OCI-LY1 (cell line): ENCODE results near the gene ANTXR1.

ENCODE experiments used
- H2AFZ ChIP-seq: fragments of 200-600 bp; sonication (generic), shearing (Covaris generic); 2 replicates; pipeline ENCODE4 v1.6.0; 2014; ENCODE audit warnings: antibody characterized with exemption, mild to moderate bottlenecking, low read length
- H3F3A ChIP-seq: fragments of 200-600 bp; sonication (generic), shearing (Covaris generic); 2 replicates; pipeline ENCODE4 v1.6.0; 2014; ENCODE audit warnings: mild to moderate bottlenecking, antibody characterized with exemption, low read length, moderate library complexity; ENCODE audit not compliant: insufficient read depth
- H3K27ac ChIP-seq: fragments of 200-600 bp; sonication (generic); 2 replicates; pipeline ENCODE4 v1.5.1; 2014; ENCODE audit warnings: low read length, mixed run types, mild to moderate bottlenecking, low read depth; ENCODE audit not compliant: poor library complexity, severe bottlenecking
- H3K27me3 ChIP-seq: fragments of 200-600 bp; sonication (generic); 2 replicates; pipeline ENCODE4 v1.6.0; 2014; ENCODE audit warnings: antibody characterized with exemption, mild to moderate bottlenecking, low read length, moderate library complexity; ENCODE audit not compliant: insufficient read depth
- H3K36me3 ChIP-seq: fragments of 200-600 bp; sonication (generic); 2 replicates; pipeline ENCODE4 v1.6.1; 2014; ENCODE audit warnings: mild to moderate bottlenecking, antibody characterized with exemption, low read length, moderate library complexity, mixed read lengths; ENCODE audit not compliant: insufficient read depth
- H3K4me1 ChIP-seq: fragments of 200-600 bp; sonication (generic); 2 replicates; pipeline ENCODE4 v1.5.1; 2014; ENCODE audit warnings: mild to moderate bottlenecking, low read length, moderate library complexity; ENCODE audit not compliant: insufficient read depth, severe bottlenecking
- H3K4me2 ChIP-seq: fragments of 200-600 bp; sonication (generic), shearing (Covaris generic); 2 replicates; pipeline ENCODE4 v1.6.1; 2014; ENCODE audit warnings: low read length
- H3K4me3 ChIP-seq: fragments of 200-600 bp; sonication (generic); 2 replicates; pipeline ENCODE4 v1.5.1; 2014; ENCODE audit warnings: low read length, low read depth, mild to moderate bottlenecking, mixed read lengths; ENCODE audit not compliant: poor library complexity, severe bottlenecking
- H3K79me2 ChIP-seq: fragments of 200-600 bp; shearing (Covaris generic); 2 replicates; pipeline ENCODE4 v1.6.1; 2016; ENCODE audit warnings: mixed run types, low read length, mixed read lengths; ENCODE audit not compliant: insufficient read depth
- H3K9ac ChIP-seq: fragments of 200-600 bp; sonication (generic), shearing (Covaris generic); 2 replicates; pipeline ENCODE4 v1.6.1; 2014; ENCODE audit warnings: mild to moderate bottlenecking, low read length, mixed read lengths
- H3K9me2 ChIP-seq: fragments of 200-600 bp; sonication (generic), shearing (Covaris generic); 2 replicates; pipeline ENCODE4 v1.6.1; 2014; ENCODE audit warnings: low read depth, mild to moderate bottlenecking, low read length, mixed read lengths
- H3K9me3 ChIP-seq: fragments of 200-600 bp; shearing (Covaris generic); 2 replicates; pipeline ENCODE4 v1.6.1; 2014; ENCODE audit warnings: low read length, mixed read lengths
- H4K20me1 ChIP-seq: fragments of 200-600 bp; sonication (generic), shearing (Covaris generic); 2 replicates; pipeline ENCODE4 v1.6.0; 2016; ENCODE audit warnings: mild to moderate bottlenecking, low read length; ENCODE audit not compliant: insufficient read depth
- CTCF ChIP-seq: fragments of 200-600 bp; sonication (generic), shearing (Covaris generic); IDR thresholded peaks from 2 replicates; pipeline ENCODE4 v1.5.1; 2017; ENCODE audit warnings: mild to moderate bottlenecking, antibody characterized with exemption, low read length, moderate library complexity, mixed read lengths
- EZH2 ChIP-seq: fragments of 200-600 bp; sonication (generic), shearing (Covaris generic); IDR thresholded peaks from 2 replicates; pipeline ENCODE4 v1.8.0; 2017; ENCODE audit warnings: borderline replicate concordance, mixed run types, mild to moderate bottlenecking, antibody characterized with exemption, low read length, moderate library complexity, mixed read lengths

Gene ANTXR1

GRCh38 chr2:69151931-69152330, 139.0 kb downstream of the ANTXR1 start:
- no peaks in the 10 kb centered on the region for H3K9me3 ChIP-seq
- no peaks in the 10 kb centered on the region for H3K36me3 ChIP-seq
- no peaks in the 10 kb centered on the region for H3K4me1 ChIP-seq
- H3K9ac ChIP-seq: no peak overlapping the region
- no peaks in the 10 kb centered on the region for H4K20me1 ChIP-seq
- H3K79me2 ChIP-seq: no peaks in the 10 kb centered on the region
- no peaks in the 10 kb centered on the region for H3F3A ChIP-seq
- H2AFZ ChIP-seq: no peak overlapping the region
- H3K27me3 ChIP-seq: no peaks in the 10 kb centered on the region
- H3K9me2 ChIP-seq: no peaks in the 10 kb centered on the region
- TF ChIP-seq CTCF: no peak
- no peak for TF ChIP-seq EZH2
- H3K27ac ChIP-seq: no peak overlapping the region
- H3K4me2 ChIP-seq: no peak overlapping the region
- H3K4me3 ChIP-seq: no peak overlapping the region

DNA sequence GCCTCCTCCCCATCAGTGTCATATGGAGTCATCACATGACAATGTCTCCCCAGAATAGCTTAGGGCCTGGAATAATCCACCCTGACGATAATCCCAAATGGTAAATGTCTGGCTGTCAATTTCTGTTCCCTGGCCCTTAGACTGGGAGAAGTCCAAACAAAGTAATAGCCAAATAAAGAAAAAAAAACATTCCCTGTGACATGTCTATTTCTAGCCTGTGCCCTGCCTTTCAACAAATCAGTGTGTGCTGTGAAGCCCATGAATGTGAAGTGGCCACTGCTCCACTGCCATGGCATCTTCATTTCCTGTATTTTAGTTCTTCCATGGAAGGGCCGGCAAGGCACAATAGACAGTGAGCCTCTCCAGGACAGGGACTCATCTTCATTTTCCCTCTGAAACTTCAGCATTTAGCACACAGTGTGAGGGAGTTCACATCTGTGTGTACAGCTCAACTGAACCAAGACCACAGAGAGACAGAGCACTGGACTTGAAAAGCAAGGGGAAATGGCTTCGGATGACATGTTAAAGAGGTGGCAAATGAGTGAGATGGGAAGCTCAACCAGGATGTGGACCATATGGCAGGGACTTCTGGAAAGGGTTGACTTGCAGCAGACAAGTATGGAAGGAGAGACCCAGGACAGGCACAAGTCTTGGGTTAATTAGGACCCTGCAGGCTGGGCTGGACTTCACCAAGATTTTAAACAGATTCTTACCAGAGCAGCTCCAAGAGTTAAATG, 140.0 kb downstream of the ANTXR1 start:
- Histone ChIP-seq H3K27ac (no peak overlapping the region), H3K9me3 (no peaks in the 10 kb centered on the region), H3K79me2 (no peaks in the 10 kb centered on the region), H3K9me2 (no peaks in the 10 kb centered on the region), H3K9ac (no peak overlapping the region), H3K36me3 (no peaks in the 10 kb centered on the region), H3K4me1 (no peaks in the 10 kb centered on the region), H3K27me3 (no peaks in the 10 kb centered on the region), H4K20me1 (no peaks in the 10 kb centered on the region), H3F3A (no peaks in the 10 kb centered on the region), H3K4me2 (no peak overlapping the region), H3K4me3 (no peak overlapping the region), H2AFZ (no peak overlapping the region)
- TF ChIP-seq EZH2 (no peak), CTCF (no peak)

DNA sequence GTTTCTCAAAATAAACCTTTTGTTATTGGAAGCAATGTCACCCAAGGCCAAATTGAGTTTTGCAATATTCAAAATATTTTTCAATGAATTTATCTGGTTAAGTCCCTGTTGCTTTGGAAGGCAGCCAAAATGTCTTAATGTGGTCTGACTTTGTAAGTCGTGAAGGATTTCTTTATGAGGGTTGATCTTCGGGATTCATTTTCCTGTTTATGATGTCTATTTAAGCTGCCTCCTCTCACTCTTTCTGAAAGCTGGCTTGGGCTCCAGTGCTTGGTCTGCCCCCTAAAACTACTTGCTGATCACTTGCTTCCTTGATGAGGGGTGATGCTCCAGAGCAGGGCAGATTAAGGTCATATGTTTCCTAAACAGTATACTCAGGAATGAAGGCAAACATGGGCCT, 141.1 kb downstream of the ANTXR1 start:
- H3K79me2 ChIP-seq: no peaks in the 10 kb centered on the region
- H3K9me3 ChIP-seq: no peaks in the 10 kb centered on the region
- H3K27ac ChIP-seq: no peak overlapping the region
- no peak overlapping the region for H3K4me2 ChIP-seq
- H3K9me2 ChIP-seq: no peaks in the 10 kb centered on the region
- no peaks in the 10 kb centered on the region for H3K4me1 ChIP-seq
- no peak overlapping the region for H3K4me3 ChIP-seq
- no peak overlapping the region for H3K9ac ChIP-seq
- no peaks in the 10 kb centered on the region for H3K36me3 ChIP-seq
- H4K20me1 ChIP-seq: no peaks in the 10 kb centered on the region
- H3K27me3 ChIP-seq: no peaks in the 10 kb centered on the region
- no peaks in the 10 kb centered on the region for H3F3A ChIP-seq
- no peak overlapping the region for H2AFZ ChIP-seq
- TF ChIP-seq CTCF: no peak
- TF ChIP-seq EZH2: no peak
